ENCODE results near the gene ARHGEF18.
"Not testable (repeated sequence)": the region's sequence is repeated elsewhere in the genome, so short reads cannot be mapped to it uniquely, and the experiment has no call there.

The ARHGEF18 gene

GRCh38 chr19:7348587-7349230 is at the start of gene ARHGEF18:
Gene ARHGEF18, plus strand, starts transcription at chr19:7348937. Its CDS starts 13,954 bp downstream, at chr19:7362891.
- no peak for DNase-seq (ENCODE audit: low read depth)

DNA sequence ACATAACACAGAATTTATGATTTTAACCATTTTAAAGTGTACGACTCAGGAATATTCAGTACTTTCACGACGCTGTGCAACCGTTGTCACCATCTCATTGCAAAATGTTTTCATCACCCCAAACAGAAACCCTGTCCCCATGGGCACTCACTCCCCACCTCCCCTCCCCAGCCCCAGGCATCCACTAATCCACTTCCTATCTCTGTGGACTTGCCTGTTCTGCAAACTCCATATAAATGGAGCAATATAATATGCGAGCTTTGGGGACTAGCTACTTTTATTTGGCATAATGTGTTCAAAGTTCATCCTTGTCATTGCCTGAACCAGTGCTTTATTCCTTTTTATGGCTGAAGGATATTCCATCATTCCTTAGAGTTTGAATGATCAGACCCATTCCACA is 47.2 kb upstream of the ARHGEF18 start:
- no peak for DNase-seq (ENCODE audit: low read depth)

DNA sequence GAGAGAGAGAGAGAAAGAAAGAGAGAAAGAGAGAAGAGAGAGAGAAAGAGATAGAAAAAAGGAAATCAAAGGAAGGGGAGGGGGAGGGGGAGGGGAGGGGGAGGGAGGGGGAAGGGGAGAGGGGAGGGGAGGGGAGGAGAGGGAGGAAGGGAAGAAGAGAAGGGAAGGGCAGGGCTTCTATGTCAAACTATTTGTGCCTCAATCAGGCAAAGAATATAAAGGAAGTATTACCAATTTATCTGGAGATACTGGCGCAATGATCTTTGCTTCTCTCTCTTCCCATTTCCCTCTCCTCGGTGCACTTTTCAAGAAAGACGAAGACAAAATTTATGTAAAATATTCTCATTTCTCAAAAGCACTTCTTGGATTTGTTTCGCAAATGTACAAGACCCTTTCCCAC is 45.3 kb upstream of the ARHGEF18 start:
- no peak for DNase-seq (ENCODE audit: low read depth)

- no peak for DNase-seq (ENCODE audit: low read depth)
These were observed 44.5 kb upstream of the ARHGEF18 start for GRCh38 chr19:7304200-7304599.

DNA sequence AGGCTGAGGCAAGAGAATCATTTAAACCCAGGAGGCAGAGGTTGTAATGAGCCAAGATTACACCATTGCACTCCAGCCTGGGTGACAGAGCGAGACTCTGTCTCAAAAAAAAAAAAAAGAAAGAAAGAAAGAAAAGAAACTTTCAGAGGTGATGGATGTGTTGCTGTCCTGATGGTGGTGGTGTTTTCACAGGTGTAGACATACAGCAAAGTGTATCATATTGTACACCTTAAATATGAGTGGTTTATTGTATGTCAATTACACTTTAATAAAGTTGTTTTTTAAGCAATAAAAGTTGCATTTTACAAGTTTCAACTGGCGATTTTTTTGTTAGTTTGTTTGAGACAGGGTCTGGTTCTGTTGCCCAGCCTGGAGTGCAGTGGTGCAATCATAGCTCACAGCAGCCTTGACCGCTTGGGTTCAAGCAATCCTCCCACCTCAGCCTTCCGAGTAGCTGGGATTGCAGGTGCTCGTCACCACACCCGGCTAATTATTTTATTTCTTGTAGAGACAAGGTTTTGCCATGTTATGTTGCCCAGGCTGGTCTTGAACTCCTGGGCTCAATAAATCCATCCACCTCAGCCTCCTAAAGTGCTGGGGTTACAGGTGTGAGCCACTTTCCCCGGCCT is 41.0 kb upstream of the ARHGEF18 start:
- DNase-seq (ENCODE audit: low read depth), result no peak

GRCh38 chr19:7308327-7308726 is 40.4 kb upstream of the ARHGEF18 start:
- DNase-seq (ENCODE audit: low read depth), result not testable (repeated sequence)

GRCh38 chr19:7311911-7312310 is 36.8 kb upstream of the ARHGEF18 start:
- no peak for DNase-seq (ENCODE audit: low read depth)

DNA sequence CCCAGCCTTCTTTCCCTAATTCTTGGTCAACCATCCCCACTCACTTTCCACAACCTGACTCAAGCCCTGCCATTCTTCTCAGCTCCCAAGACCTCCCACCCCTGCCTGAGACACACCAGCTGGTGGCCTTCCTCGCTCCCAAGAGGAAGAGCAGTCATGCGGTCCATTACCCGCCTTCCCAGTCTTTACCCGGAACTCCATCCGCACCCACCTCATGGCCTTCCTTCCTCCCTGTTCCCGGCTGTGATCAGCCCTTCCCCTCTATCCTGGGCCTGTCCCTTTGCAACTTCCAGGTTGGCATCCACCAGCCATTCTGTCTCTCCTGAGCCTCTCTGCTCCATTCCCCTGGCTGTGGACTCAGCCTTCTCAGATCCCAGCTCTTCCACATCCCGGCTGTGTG is 35.9 kb upstream of the ARHGEF18 start:
- DNase-seq (ENCODE audit: low read depth), result no peak

GRCh38 chr19:7318176-7318575 is 30.6 kb upstream of the ARHGEF18 start:
- DNase-seq (ENCODE audit: low read depth), result no peak

GRCh38 chr19:7326105-7326877 is 22.4 kb upstream of the ARHGEF18 start:
- DNase-seq (ENCODE audit: low read depth), result no peak

DNA sequence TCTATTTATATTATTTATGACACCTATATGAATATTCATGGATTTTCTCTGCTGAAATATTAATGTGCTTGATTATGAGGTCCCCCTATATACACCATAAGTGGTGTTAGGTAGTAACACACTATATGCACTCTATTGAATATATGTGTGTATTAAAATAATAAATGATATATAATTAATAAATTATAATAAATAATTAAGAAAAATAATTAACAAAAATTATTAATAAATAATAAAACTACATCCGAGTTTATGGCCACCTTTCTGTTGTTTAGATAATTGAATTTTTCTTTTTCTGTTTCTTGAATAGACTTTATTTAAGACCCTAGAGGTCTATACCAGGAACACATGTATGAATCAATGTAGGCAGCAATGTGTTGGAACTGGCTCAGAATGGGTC is 20.9 kb upstream of the ARHGEF18 start:
- no peak for DNase-seq (ENCODE audit: low read depth)

- no peak for DNase-seq (ENCODE audit: low read depth)
These were observed 20.1 kb upstream of the ARHGEF18 start for GRCh38 chr19:7328647-7329046.

DNA sequence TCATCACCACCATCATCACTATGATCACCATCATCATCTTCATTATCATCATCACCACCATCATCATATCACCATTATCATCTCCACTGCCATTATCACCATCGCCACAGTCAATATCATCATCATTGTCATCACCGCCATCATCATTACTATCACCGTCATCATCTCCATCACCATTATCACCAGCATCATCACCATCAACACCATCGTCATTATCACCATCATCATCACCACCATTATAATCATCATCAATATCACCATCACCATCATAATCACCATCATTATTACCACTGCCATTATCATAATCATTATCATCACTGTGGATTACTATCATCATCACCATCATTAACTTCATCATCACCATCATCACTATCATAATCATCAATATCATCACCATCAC is 17.3 kb upstream of the ARHGEF18 start:
- DNase-seq (ENCODE audit: low read depth), result no peak

DNA sequence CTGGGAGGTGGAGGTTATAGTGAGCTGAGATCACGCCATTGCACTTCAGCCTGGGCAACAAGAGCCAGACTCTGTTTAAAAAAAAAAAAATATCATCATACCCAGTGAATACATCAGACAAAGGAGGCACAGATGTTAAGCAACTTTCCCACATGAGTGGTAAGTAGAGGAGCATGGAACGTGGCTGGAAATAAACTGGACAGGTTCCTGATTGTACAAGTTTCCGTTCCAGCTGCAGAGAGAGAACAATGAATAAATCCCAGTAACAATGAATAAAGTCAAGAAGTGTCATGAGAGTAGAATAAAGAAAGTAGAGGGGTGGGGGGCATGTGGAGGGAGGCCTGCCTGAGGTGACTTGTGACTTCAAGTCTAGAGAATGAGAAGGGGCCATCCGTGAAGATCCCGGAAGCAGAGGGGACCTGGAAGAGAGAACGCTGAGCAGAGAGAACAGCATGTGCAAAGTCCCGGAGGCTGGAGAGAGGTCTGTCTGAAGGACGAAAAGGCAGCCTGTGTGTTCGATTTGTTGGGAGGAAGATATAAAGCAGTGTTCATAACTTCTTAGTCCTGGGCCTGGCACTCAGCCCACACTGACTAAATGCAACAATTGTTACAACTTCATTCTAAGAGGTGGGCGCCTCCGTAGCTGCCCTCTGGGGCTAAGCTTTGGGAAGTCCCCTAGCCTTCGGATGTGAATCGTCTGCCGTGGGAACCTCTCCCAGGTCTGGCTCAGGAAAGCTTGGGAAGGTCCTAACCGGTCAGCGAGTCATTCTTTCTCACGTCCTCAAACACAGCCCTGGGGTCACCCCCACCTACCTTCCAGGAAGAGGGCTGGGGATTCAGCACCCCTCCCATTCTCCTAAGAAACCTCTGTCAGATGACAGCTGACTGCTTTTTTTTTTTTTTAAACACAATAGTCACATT is 15.3 kb upstream of the ARHGEF18 start:
- DNase-seq (ENCODE audit: low read depth), result no peak

DNA sequence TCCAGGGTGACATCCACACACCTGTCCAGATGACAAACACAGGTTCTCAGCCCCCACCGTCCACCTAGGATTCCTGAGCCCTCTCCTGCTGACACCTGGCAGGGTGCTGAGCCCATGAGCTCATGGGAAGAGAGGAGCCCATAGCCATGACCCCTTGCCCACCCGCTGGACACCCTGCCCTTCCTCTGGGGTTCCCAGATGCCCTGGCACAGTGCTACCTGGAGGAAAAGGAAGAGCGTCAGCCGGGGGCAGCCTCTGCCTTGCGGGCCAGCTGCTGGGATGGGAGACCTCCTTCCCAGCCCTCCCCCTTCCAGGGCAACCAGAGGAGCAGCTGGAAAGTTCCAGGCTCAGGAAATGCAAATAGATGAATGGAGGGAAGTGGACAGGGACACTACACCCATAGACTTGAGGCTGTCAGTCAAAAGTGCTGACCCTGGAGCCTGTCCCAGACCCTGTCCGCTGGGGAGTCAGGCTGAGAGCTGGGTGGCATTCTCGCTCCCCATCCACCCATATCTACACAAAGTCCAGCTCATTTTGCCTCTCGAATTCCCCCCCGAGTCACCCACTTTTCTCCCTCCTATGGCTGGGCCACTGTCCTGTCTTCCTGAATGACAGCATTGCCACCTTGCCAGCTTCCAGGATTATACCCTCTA is 12.3 kb upstream of the ARHGEF18 start:
- no peak for DNase-seq (ENCODE audit: low read depth)

- DNase-seq (ENCODE audit: low read depth), result no peak
These were observed 11.2 kb upstream of the ARHGEF18 start for GRCh38 chr19:7337380-7338194.

DNA sequence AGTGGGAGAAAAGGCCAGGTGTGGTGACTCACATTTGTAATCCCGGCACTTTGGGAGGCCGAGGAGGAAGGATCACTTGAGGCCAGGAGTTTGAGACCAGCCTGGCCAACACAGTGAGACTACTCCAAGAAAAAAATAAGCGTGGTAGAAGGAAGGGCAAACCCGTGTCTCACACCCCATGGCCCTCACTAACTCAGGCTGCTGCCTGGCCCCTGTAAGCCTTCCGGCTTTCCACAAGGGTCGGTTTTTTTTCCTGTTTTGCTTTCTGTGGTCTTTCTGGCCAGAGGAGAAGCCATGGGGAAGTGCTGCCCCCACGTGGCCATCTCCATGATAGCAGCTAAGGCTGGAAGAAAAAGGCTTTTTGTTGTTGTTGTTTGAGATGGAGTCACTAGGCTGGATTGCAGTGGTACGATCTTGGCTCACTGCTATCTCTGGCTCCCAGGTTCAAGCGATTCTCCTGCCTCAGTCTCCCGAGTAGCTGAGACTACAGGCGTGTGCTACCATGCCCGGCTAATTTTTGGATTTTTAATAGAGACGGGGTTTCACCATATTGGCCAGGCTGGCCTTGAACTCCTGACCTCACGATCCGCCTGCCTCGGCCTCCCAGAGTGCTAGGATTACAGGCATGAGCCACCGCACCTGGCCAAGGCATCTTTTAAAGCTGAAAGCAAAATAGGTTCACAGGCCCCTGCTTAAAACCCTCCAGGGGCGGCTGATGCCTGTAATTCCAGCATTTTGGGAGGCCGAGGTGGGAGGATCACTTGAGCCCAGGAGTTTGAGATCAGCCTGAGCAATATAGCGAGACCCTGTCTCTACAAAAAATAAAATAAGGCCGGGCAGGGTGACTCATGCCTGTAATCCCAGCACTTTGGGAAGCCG is 7.5 kb upstream of the ARHGEF18 start:
- DNase-seq (ENCODE audit: low read depth), result peak; percentile 46

- DNase-seq (ENCODE audit: low read depth), result no peak
These were observed 6.6 kb upstream of the ARHGEF18 start for GRCh38 chr19:7342143-7342542.

- no peak for DNase-seq (ENCODE audit: low read depth)
These were observed 2.2 kb upstream of the ARHGEF18 start for GRCh38 chr19:7346488-7346971.

- not testable (repeated sequence) for DNase-seq (ENCODE audit: low read depth)
These were observed 1.7 kb upstream of the ARHGEF18 start for GRCh38 chr19:7346997-7347396.
